GM21515 (cell line): Measurements from ENCODE around the gene MOSPD3.
"Not testable (repeated sequence)": the region's sequence is repeated elsewhere in the genome, so short reads cannot be mapped to it uniquely, and the experiment has no call there.

Source experiments
- ATAC-seq: cut with Tn5 transposase; IDR thresholded peaks from one replicate; pipeline ENCODE4 v1.9.1; 2021; ENCODE audit not compliant: unreplicated experiment

MOSPD3 gene

GRCh38 chr7:100611983-100612729, at the start of gene MOSPD3:
MOSPD3 (plus strand) TSS chr7:100612540; CDS start chr7:100612792, 252 bp downstream.
- ATAC-seq = peak; percentile 88

GRCh38 chr7:100563100-100563564, 49.2 kb upstream of the MOSPD3 start:
- no peak for ATAC-seq

GRCh38 chr7:100563809-100564400, 48.4 kb upstream of the MOSPD3 start:
- ATAC-seq = no peak

GRCh38 chr7:100564405-100564804, 47.9 kb upstream of the MOSPD3 start:
- ATAC-seq = not testable (repeated sequence)

GRCh38 chr7:100565133-100565571, 47.2 kb upstream of the MOSPD3 start:
- no peak for ATAC-seq

GRCh38 chr7:100566018-100566531, 46.3 kb upstream of the MOSPD3 start:
- no peak for ATAC-seq

- no peak for ATAC-seq
These were observed 45.2 kb upstream of the MOSPD3 start for GRCh38 chr7:100567031-100567730.

GRCh38 chr7:100567751-100568175, 44.6 kb upstream of the MOSPD3 start:
- no peak for ATAC-seq

- ATAC-seq = no peak
These were observed 44.0 kb upstream of the MOSPD3 start for GRCh38 chr7:100568176-100568895.

- no peak for ATAC-seq
These were observed 43.2 kb upstream of the MOSPD3 start for GRCh38 chr7:100568896-100569844.

- ATAC-seq = no peak
These were observed 41.1 kb upstream of the MOSPD3 start for GRCh38 chr7:100570954-100571828.

GRCh38 chr7:100571829-100572116, 40.6 kb upstream of the MOSPD3 start:
- ATAC-seq = no peak

- no peak for ATAC-seq
These were observed 39.9 kb upstream of the MOSPD3 start for GRCh38 chr7:100572281-100572948.

- ATAC-seq = no peak
These were observed 39.2 kb upstream of the MOSPD3 start for GRCh38 chr7:100572949-100573675.

- ATAC-seq = no peak
These were observed 38.5 kb upstream of the MOSPD3 start, which contains the start of gene SAP25 for GRCh38 chr7:100573691-100574361. SAP25 (minus strand) TSS chr7:100573900; CDS start chr7:100573742, 158 bp downstream.

- ATAC-seq = no peak
These were observed 37.8 kb upstream of the MOSPD3 start for GRCh38 chr7:100574362-100575205.
